GM21528 (cell line): ENCODE data around the gene MAD1L1.

Source experiments
- ATAC-seq: cut with Tn5 transposase; IDR thresholded peaks from one replicate; pipeline ENCODE4 v1.9.1; 2021; ENCODE audit warnings: mild to moderate bottlenecking, moderate library complexity; ENCODE audit not compliant: unreplicated experiment, low FRiP score

MAD1L1 gene

DNA sequence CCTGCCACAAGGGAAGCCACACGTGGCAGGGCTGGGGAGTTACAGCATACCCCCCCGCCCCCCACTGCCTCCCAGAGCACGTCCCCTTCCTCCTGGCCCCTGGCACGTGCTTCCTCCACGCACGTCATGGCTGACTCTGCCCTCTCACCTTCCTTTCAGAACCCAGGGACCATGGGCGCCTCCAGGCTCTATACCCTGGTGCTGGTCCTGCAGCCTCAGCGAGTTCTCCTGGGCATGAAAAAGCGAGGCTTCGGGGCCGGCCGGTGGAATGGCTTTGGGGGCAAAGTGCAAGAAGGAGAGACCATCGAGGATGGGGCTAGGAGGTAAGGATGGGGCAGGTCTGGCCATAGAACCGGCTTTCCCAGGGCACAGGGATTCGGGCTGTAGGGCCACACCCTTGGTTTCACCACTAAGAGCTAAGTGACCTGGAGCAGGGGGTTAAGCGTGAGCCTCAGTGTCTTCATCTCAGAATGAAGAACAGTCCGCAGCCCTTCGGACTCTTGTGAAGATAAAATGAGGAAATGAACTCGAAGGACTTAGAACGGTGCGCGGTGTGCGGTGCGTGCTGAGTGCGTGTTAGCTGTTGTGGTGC lies 11.8 kb upstream of the MAD1L1 start:
- no peak for ATAC-seq

DNA sequence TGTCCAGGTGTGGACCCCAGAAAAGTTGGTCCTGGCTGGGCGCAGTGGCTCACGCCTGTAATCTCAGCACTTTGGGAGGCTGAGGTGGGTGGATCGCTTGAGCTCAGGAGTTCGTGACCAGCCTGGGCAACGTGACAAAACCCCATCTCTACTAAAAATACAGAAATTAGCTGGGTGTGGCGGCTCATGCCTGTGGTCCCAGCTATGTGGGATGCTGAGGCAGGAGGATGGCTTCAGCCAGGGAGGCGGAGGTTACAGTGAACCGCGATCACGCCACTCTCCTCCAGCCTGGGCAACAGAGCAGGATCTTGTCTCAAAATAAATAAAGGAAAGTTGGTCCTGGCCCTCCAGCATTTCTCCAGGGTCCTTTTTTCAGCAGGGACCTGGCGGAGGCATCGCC lies 10.7 kb upstream of the MAD1L1 start:
- ATAC-seq: no peak

DNA sequence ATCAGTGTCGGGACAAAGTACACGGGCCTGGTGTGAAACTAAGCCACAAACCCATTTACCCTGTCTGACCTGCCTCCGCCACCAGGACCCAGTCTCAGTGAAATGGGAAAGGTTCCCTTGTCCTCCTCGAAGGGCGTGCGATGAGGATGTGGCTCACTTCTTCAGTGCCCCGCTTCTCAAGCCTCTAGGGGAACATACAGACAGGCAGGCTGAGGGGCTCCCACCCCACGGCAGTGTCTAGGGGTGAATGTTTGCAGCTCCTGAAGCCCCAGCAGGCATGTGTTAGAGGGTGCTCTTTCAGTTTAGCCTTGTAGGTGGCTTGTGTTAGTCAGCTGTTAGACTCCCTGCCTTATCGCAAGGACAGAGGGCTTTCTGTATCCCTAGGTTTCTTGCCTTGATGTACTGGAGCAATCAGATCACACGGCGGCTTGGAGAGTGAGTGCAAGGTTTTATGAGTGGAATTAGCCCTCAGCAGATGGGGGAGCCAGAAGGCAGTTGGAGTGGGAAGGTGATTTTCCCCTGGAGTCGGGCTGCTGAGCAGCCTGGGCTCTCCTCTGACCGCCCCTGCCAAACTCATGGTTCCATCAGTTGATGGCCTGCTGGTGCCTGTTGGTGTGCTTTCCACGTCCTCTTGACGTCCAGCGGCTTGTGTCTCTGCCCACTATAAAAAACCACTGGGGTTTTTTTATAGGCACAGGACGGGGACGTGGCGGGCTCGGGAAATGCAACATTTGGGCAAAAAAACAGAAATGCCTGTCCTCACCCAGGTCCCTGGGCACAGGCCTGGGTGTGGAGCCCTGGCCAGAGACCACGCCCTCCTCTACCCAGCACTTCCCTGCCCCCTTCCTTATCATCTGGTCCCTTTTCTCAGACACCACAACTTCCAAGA lies 10.0 kb upstream of the MAD1L1 start:
- no peak for ATAC-seq

DNA sequence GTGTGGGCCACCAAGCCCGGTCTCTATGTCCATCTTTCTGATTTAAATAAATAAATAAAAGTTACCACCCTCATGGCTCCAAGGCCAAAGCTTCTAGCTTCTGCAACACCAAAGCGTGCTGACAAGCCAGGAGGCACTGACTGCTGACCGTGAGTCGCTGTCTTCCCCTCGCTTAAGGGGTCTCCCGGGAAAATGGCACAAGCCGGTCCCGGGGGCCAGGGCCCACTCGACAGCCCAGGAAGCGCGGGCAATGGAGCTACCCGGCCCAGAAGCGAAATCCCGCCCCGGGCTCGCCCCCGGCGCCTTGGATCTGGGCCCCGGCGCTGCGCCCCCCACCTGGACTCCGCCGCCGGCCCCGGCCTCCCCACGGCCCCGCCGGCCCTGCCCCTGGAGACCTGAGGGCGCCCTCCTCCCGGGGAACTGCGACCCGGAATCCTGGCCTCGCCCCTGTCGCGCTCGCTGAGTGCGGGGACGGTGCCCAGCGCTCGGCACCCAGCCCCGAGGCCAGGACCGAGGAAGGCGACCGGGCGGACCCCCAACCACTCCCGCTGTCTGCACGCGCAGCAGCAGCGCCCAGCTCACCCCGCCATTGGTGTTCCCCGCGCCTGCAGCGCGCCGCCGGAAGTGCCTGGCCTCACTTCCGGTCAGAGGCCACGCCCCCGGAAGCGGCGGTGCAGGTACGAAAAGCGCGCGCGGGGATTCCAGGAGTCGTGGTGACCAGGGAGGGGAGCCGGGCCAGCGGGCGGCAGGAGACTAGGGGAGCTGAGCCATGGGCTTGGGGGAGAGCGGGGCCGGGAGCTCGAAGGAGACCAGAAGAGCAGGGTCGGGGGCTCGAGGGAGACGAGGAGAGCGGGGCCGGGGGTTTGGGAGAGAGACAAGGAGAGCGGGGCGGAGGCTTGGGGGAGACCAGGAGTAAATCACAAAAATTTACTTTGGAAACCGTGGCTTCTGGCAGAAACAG lies 9.1 kb upstream of the MAD1L1 start, which contains the start of the genes MRM2 and NUDT1:
MRM2 (minus strand) TSS at position 626 of the 961 bp plus-strand sequence; CDS start at position 590, 36 bp downstream.
NUDT1 (plus strand) TSS at position 647 of the 961 bp plus-strand sequence. CDS start 2,349 bp downstream, outside the sequence.
- peak; percentile 62 for ATAC-seq

DNA sequence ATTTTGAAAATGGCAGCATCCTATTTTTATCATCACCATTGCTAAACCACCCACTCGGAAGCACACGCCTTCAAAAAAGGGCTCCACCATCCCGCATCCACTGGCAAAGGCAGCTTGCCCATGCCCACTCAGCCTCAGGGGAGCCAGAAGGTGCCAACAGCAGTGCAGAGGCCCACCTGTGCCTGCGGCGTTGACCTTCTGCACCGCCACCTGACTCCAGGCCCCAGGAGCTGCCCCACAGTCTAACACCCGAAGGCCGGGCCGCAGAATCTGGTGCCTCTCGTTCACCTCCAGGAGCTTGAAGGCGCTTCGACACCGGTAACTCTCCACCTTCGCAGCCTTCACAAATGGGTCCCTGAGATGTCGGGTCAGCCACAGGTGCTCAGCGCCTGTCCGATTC lies 6.5 kb upstream of the MAD1L1 start:
- ATAC-seq: no peak

DNA sequence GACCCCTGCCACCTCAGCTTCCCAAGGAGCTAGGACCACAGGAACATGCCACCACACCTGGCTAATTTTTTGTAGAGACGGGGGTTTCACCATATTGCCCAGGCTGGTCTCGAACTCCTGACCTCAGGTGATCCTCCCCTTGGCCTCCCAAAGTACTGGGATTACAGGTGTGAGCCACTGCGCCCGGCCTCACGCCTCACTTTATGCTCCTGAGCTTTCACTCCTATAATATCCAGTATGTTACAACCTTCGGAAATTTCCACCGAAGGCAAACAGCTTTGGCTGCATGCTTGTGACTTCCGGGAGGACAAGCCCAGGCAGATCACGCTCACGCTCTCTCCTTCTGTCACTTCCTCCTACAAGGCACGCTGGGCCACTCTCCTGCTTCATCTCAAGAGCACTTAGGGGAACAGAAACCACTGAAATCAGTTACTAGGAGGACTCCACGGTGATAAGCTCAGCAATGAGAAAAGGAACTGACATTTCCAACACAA lies 4.4 kb upstream of the MAD1L1 start:
- ATAC-seq: peak; percentile 58

DNA sequence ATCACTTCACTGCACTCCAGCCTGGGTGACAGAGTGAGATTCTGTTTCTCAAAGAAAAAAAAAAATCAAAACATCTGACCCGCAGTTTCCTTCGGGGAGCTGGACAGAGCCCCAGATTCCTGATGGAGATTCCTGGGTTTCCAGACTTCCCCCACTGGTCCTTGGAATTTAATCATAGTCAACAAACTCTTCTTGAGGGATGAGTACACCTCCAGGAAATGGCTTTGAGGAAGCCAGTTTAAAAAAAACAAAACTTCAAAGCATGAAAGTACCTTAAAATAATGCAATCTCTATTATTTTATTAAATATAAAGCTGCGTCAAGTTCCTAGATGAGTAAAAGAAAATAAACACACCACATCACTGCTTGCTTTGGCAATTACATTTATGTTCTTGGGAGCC lies 1.2 kb upstream of the MAD1L1 start:
- ATAC-seq: no peak

DNA sequence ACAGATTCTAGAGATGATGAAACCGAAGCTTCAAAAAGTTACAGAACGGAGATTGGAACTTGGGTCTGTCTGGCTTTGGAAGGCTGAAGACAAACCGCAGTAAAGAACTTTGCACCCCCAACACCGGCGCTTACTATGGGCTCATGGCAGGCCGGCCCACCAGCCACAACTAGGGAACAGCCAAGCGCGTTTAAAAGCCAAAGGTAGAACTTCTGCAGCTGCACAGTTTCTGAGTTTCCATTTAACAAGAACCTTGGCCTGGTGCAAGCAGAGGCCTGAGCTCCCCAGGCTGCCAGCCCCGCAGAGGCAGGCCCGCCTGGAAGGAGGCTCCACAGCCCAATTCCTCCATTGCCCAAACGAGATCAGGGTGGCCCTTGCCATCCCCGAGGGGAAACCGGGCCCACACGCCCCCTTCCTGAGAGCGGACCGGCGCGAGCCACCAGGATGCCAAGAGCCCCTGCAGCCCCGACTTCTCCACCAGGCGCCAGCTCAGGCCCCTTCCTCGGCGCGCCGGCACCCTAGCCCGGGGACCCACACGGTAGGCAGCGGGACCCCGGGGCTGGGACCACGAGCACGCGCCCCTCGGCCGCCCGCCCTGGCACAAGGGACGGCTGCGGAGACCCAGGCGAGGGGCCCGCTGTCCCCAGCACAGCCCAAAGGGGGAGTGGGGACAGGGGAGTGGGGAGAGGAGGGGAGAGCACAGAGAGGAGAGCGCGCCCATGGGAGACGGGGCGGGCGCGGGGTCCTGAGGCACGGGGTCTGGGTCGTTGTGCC lies 566 bp downstream of the MAD1L1 start:
- ATAC-seq: peak; percentile 29

DNA sequence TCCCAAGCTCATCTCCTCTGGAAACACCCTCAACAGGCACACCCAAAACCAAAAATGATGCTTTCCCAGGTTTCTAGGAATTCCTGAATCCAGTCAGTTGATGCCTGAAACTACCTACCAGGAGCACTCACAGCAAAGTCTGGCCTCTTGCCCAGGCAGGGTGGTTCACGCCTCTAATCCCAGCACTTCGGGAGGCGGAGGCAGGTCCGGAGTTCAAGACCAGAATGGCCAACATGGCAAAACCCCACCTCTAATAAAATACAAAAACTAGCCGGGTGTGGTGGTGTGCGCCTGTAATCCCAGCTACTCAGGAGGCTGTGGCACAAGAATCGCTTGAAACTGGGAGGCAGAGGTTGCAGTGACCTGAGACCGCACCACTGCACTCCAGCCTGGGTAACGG lies 1.9 kb downstream of the MAD1L1 start:
- no peak for ATAC-seq

DNA sequence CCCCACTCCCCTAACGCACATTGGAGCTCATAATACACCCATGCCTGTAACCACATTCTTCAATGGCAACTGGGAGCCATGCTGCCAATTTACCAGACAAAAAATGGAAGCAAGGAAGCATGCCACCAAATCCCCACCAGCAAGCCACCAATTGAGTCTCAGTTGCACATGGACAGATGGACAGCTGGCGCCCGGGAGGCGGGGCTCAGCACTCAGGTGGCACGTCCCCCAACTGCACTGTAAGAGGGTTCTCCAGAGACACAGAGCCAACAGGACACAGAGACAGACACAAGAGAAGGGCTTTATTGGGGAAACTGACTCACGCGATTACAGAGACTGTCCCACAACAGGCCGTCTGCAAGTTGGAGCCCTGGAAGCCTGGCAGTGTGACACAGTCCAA lies 2.5 kb downstream of the MAD1L1 start:
- ATAC-seq: no peak

DNA sequence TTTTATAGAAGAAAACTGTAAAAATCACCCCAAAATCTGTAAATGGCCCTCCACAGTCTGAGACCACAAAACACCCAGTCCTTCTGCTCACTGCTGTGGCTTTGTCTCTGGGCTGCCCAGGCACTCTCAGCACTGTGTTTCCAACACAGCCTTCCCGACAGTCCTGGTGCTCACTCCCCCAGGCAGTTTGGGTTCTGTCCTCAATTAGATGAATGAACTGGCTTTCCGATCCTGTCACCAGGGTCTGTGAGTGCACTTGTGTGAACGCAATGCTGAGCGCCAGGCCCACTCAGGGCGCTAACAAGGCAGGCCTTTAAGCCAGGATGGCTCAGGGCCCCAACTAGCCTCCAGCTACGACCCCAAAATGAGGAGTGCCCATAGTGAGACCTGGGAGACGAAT lies 3.3 kb downstream of the MAD1L1 start:
- no peak for ATAC-seq

DNA sequence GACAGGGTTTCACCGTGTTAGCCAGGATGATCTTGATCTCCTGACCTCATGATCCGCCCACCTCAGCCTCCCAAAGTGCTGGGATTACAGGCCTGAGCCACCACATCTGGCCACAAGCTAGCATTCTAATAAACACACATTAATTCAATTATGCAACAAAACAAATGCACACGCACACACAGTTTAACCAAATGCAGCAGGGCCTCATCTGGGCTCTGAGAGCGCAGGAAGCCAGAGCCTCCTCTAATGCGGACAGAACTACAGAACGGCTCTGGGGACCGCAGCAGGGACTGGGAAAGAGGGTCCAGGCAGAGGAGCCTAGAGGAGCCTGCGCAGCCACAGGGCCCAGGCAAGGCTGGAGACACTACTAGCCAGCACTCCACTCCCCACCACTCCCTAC lies 3.8 kb downstream of the MAD1L1 start:
- no peak for ATAC-seq

DNA sequence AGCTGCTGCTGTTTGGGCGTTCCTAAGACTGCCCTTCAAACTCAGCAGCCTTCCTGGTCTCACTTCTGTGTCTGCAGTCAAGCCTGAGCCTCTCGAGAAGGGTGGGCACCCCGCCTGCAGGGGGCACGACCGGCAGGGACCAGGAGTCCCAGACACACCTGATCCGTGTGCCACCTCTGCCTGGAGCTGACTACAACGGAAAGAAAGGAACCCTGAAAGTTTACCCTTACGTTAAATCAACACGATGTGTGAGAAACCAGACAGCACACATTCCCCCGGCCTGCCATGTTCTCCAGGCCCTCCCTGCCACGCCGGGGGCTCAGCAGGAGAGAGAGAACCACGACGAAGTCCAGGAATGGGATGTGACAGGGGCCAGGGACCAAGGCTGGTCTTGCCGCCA lies 5.0 kb downstream of the MAD1L1 start:
- no peak for ATAC-seq

DNA sequence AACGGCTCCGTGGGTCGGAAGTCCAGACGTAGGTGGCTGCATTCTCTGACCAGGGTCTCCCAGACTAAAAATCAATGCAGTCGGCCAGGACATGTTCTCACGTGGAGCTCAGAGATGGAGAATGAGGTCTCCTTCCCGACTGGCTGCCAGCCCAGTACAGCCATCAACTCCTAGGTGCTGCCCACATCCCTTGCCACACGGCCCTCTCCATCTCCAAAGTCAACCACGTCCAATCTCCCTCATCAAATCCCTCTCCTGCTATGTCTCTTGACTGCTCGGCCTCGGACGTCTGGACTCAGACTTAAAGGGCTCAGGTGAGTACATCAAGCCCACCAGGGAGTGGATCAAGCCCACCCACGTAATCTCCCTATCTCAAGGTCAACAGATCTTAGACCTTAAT lies 6.9 kb downstream of the MAD1L1 start:
- ATAC-seq: no peak

DNA sequence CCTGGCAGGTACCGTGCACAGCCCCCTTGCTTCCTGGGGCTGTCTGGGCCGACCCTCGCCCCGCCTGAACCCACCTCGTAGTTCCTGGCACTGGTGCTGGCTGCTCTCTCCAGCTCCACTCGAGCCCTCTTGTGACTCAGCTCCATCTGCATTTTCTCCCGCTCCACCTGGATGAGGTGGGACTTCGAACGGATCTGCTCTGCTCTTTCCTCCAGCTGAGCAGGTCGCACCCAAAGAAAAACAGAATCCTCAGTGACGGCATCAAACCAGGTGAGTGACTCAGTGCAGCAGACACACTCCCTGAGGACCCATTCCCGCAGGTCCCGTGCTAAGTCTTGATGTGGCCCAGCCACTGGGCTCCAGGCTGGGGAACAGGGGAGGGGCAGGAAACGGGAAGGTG lies 7.4 kb downstream of the MAD1L1 start:
- ATAC-seq: no peak

DNA sequence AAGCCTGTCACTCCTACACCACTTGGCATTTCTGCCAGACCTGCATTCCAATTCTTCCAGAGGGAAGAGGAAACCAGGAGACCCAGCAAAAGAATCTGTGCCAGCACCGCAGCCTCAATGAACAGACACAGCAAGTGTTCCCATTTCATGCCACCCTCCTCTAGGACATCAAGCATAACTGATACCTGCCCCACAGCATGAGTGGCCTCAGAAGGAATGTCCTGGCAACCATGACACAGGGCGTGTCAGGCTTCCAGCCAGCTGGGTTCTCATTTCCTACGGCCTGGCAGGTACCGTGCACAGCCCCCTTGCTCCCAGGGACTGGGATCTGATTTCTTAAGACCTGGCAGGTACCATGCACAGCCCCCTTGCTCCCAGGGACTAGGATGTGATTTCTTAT lies 7.8 kb downstream of the MAD1L1 start:
- no peak for ATAC-seq

DNA sequence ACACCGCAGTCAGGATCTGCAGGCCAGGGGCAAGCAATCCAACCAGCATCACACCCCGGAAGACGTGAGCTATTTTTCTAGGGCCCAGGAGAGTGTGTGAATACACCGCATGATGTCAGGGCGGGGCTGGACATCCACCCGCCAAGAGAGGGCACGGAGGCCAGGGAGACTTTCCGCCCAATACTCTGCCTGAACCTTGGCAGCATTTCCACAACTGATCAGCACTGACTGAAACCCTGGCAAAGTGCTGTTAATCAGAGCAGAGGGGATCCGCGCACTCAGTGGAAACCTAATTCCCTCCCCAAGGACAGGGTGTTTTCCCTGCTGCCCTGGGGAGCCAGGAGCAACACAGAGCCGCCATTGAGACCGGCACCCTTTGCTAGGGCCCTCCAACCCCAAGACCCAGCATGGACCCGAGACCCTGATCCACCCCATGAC lies 8.2 kb downstream of the MAD1L1 start:
- no peak for ATAC-seq

DNA sequence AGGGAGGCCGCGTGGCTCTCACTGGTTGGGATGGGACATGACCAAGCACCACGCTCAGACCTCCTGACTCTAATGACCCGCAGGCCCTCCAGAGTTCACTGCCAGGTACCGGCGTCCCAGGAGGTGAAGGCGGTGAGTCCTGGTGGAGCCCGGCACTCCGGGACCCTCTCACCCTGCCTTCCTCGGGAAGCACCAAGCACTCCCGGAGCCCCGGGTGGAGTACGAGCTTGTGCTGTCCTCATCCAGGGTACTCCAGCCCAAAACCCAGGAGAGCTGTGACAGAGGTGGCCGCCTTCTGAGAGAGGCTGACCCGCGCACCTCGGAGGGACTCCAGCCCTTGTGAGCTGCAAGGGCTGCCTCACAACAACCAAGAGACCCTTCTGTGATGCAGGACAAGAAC lies 9.4 kb downstream of the MAD1L1 start:
- no peak for ATAC-seq

DNA sequence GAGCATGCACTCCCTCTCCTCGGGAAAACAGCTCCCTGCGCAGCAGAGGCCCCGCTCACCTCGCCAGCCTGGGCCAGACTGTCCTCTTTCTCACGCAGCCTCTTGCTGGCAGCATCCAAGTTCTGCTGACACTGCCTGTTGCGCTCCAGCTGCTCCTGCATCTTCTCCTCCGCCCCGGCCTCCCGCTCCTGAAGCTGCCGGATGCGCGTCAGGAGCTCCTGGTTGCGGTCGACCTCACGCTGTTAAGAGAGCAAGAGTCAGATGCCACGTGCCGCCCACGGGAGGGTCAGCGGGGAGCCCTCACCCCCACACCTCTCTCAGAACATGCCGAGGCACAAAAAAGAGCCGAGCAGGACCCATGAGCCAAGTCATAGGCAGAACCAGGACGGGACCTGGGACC lies 10.2 kb downstream of the MAD1L1 start:
- ATAC-seq: no peak

DNA sequence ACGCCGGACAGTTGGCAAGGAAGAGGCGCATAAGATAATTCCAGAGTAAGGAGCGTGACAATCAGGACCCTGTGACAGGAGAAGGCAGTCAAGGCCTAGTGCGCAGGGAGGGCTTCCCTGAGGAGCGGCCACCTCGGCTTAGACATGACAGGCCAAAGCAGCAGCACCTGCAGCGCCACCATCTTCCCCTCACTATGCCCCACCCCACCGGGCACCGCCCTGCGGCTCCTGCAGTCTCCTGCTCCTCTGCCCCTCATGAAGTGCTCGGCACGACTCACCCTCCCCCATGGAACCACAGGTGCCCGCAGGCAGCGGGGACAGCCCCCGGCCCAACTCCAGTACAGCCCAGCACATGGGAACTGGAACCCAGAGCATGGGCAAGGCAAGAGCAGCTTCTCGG lies 11.8 kb downstream of the MAD1L1 start:
- ATAC-seq: no peak
